Suprapubic skin (tissue), 4 donors: ENCODE data around the gene LRCH1. TPM values are rescaled to one million over a fixed set of nuclear protein-coding genes. Genes with fewer than 3 reads are reported as not detected.

Experiments used
- DNase-seq, 2 donors: peaks; one replicate each; pipeline ENCODE4 v3.0.0-alpha.2; 2019; ENCODE audit warnings: low spot score in 2 of 2
- H3K27ac ChIP-seq: fragments of 200-600 bp; sonication (generic); one replicate; pipeline ENCODE4 v1.5.1; 2019
- H3K27me3 ChIP-seq: fragments of 200-600 bp; sonication (generic); one replicate; pipeline ENCODE4 v1.5.1; 2019
- H3K36me3 ChIP-seq: fragments of 200-600 bp; sonication (generic); one replicate; pipeline ENCODE4 v1.5.1; 2019
- H3K4me1 ChIP-seq: fragments of 200-600 bp; sonication (generic); one replicate; pipeline ENCODE4 v1.5.1; 2019
- H3K4me3 ChIP-seq: fragments of 200-600 bp; sonication (generic); one replicate; pipeline ENCODE4 v1.5.1; 2019; ENCODE audit warnings: mild to moderate bottlenecking
- H3K9me3 ChIP-seq: fragments of 200-600 bp; sonication (generic); one replicate; pipeline ENCODE4 v1.5.1; 2019
- EP300 ChIP-seq: sonication (generic); formaldehyde crosslinking; IDR thresholded peaks from one replicate; pipeline ENCODE4 v1.6.1; 2017; ENCODE audit warnings: antibody characterized with exemption
- POLR2A ChIP-seq, 2 donors: fragments of 450-650 bp; IDR thresholded peaks; one replicate each; pipeline ENCODE4 v1.6.1; 2017; ENCODE audit warnings: antibody characterized with exemption in 2 of 2, mild to moderate bottlenecking in 2 of 2, moderate library complexity in 2 of 2
- POLR2AphosphoS5 ChIP-seq, 3 donors: sonication (generic); formaldehyde crosslinking; IDR thresholded peaks; one replicate each; pipeline ENCODE4 v1.6.1; 2017; ENCODE audit warnings: antibody characterized with exemption in 3 of 3
- WGBS: methylation state at CpG from one replicate; pipeline ENCODE4 v1.1.5; 2018; 5-methylcytosine and 5-hydroxymethylcytosine counted together
- total RNA-seq, 4 donors: library from RNA; depleted of rRNA; stranded (reverse); fragments of >200 nt; gene quantifications; one replicate each; pipeline ENCODE4 v1.1.0, GENCODE V29; 2016
- TF ChIP-seq, protein P1 (sequence below), 2 donors: fragments of 200-600 bp in 1 of 2; fragments of 450-650 bp in 1 of 2; sonication (generic) in 1 of 2; IDR thresholded peaks; one replicate each; pipeline ENCODE4 v1.5.1; 2016 to 2019; ENCODE audit warnings: antibody characterized with exemption in 2 of 2, mild to moderate bottlenecking in 1 of 2, moderate library complexity in 1 of 2

The LRCH1 gene
- total RNA-seq, 4 donors from 2014 or later, result 29.1 to 44.7 (median 34.9) TPM

DNA sequence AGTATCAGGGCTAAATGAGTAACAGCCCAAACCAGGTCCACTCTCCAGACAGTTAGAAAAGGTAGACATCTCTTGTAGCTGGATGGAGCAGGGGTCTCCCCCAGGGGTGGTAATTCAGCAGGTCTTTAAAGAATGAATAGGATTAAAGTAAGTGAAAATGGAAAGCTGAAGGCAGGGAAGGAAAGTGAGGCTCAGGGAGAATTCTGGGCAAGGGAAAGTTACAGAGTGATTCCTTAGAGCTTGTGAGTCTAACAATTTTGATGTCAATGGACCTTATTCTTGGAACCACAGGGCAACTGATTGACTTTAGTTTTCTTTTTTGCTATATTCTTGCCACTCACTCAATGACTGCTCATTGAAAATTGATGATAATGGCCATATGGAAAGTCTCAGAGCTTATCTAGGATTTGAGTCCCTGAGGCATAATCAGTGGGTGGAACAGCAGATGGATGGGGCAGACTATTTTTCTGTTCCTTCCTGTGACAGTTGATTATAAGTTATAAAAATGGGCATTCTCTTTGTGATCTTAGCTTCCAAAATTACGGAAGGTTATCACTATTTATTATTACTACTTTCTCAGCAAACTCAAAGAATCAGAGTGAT, 76.9 kb downstream of the LRCH1 start:
- Histone ChIP-seq H3K4me1 (peaks cover 27% of the 10 kb centered on the region), H3K27ac (no peak overlapping the region), H3K36me3 (no peaks in the 10 kb centered on the region), H3K9me3 (no peaks in the 10 kb centered on the region), H3K27me3 (no peaks in the 10 kb centered on the region), H3K4me3 (no peak overlapping the region)
- TF ChIP-seq POLR2A (IDR thresholded peaks at IDR 0.05) (no peak), EP300 (no peak), POLR2AphosphoS5 (IDR thresholded peaks at IDR 0.05) (no peak)
- TF ChIP-seq, protein P1, sequence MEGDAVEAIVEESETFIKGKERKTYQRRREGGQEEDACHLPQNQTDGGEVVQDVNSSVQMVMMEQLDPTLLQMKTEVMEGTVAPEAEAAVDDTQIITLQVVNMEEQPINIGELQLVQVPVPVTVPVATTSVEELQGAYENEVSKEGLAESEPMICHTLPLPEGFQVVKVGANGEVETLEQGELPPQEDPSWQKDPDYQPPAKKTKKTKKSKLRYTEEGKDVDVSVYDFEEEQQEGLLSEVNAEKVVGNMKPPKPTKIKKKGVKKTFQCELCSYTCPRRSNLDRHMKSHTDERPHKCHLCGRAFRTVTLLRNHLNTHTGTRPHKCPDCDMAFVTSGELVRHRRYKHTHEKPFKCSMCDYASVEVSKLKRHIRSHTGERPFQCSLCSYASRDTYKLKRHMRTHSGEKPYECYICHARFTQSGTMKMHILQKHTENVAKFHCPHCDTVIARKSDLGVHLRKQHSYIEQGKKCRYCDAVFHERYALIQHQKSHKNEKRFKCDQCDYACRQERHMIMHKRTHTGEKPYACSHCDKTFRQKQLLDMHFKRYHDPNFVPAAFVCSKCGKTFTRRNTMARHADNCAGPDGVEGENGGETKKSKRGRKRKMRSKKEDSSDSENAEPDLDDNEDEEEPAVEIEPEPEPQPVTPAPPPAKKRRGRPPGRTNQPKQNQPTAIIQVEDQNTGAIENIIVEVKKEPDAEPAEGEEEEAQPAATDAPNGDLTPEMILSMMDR (IDR thresholded peaks at IDR 0.05), result no peak
- 62% methylated on average over 1 of the region's 1 CpG for WGBS
- no peak for DNase-seq

DNA sequence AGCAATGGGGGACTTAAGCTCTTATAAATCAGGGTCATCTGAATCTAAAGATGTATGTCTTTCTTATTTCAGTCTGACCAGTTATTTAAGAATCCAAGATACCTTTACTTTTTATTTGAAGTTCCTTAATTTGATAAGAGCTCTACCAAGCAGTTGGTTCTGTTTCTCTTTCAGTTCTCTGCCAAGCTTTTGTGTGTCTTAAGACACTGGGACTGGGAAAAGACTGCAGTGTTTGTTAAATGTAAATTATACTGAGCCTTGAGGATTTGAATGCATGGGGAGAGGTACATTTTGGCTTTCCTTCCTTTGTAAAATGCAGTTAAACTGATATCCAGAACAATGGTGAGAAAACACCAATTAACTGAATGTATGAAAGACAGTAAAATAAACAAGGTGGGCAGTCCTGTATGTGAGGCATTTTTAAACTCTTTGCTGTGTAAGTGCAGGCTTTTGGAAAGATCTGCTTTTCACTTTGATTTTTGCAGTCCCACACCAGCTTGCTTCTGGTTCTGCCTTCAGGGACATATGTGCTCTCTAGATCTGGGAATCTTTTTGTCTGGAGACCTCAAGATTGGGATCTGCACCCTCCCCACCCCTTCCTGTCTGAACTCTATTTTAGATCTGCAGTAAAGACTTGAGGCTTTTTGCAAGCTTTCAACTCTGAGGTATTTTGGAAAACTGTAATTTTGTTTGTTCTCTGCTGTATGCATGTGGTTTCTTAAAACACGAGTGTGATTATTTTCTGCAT, 77.6 kb downstream of the LRCH1 start:
- Histone ChIP-seq H3K4me3 (no peak overlapping the region), H3K36me3 (no peaks in the 10 kb centered on the region), H3K4me1 (peaks cover 27% of the 10 kb centered on the region), H3K27ac (no peak overlapping the region), H3K9me3 (no peaks in the 10 kb centered on the region), H3K27me3 (no peaks in the 10 kb centered on the region)
- TF ChIP-seq POLR2A (IDR thresholded peaks at IDR 0.05) (no peak), EP300 (no peak)
- no peak for DNase-seq
- WGBS, result 38% methylated on average over 1 of the region's 1 CpG

DNA sequence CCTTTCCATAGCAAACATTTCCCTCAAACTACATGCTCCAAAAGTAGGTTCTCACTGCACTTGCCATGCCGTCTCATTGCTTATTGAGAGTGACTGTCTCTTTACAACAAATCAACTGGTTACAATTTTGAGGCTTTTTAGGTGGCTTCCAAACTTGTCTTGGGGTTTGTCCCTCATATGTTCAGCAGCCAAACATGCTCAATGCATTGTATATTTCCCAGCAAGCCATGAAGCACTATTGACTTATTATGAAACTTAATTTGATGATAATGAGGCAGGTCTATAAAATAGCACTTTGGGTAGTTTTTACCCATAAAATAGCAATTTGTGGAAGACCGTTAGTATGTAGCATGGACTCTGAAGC, 78.2 kb downstream of the LRCH1 start:
- Histone ChIP-seq H3K9me3 (no peaks in the 10 kb centered on the region), H3K27me3 (no peaks in the 10 kb centered on the region), H3K4me1 (peaks cover 27% of the 10 kb centered on the region), H3K36me3 (no peaks in the 10 kb centered on the region), H3K27ac (no peak overlapping the region), H3K4me3 (no peak overlapping the region)
- no peak for DNase-seq
- 91% methylated on average over 2 of the region's 2 CpGs for WGBS
- no peak for TF ChIP-seq POLR2AphosphoS5 (IDR thresholded peaks at IDR 0.05)
- TF ChIP-seq, protein P1 (IDR thresholded peaks at IDR 0.05), result no peak
- TF ChIP-seq EP300, result no peak
- TF ChIP-seq POLR2A (IDR thresholded peaks at IDR 0.05), result no peak

DNA sequence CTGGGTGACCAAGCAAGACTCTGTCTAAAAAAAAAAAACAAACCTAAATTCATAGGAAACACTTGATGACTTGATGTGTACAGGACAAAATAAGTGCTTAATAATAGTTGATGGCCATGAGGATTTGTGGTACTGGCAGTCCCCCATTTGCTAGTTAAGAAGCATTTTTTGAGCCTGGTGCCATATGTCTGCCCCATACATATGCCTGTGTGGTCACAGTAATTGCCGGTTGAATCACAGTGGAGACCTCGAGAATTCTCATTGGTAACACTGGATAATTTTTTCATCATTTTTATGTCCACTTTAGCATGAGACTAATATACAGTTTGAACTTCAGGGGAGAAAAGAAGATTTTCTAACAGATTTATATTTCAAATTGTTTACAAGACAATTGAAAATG, 79.2 kb downstream of the LRCH1 start:
- Histone ChIP-seq H3K4me3 (no peak overlapping the region), H3K4me1 (peaks cover 27% of the 10 kb centered on the region), H3K36me3 (no peaks in the 10 kb centered on the region), H3K27ac (no peak overlapping the region), H3K27me3 (no peaks in the 10 kb centered on the region), H3K9me3 (no peaks in the 10 kb centered on the region)
- no peak for DNase-seq
- TF ChIP-seq EP300 (no peak), POLR2A (IDR thresholded peaks at IDR 0.05) (no peak), POLR2AphosphoS5 (IDR thresholded peaks at IDR 0.05) (no peak)
- TF ChIP-seq, protein P1 (IDR thresholded peaks at IDR 0.05), result no peak
- 90% methylated on average over 2 of the region's 2 CpGs for WGBS

DNA sequence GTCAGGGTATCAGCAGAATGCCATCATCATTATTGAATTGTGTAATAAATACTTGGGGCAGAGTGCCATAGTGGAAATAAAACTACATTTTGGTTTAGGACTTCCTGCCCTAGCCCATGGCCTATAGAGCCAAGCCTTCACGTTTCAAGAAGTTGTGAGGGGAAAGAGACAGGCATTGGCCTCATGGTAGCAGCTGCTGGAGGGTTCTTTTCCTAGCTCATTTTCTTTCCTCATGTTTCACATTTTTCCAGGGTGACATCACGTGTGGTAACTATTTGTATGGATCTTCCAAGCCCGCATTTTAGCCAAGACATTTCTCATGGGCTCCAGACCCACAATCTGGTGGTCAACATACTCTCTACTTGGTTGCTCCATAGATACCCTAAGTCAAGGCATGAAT, 80.4 kb downstream of the LRCH1 start:
- 52% methylated on average over 3 of the region's 3 CpGs for WGBS
- peaks cover 27% of the 10 kb centered on the region for H3K4me1 ChIP-seq

More for the DNA sequence above, 80.4 kb downstream of the LRCH1 start:
- no peak for DNase-seq
- Histone ChIP-seq H3K36me3 (no peaks in the 10 kb centered on the region), H3K27me3 (no peaks in the 10 kb centered on the region), H3K27ac (no peak overlapping the region), H3K9me3 (no peaks in the 10 kb centered on the region), H3K4me3 (no peak overlapping the region)
- TF ChIP-seq EP300 (no peak), POLR2A (IDR thresholded peaks at IDR 0.05) (no peak), POLR2AphosphoS5 (IDR thresholded peaks at IDR 0.05) (no peak)
- TF ChIP-seq, protein P1 (IDR thresholded peaks at IDR 0.05), result no peak
